ENCODE measurements around the gene UTP15.

- TF ChIP-seq CTCF (conservative IDR thresholded peaks at IDR 0.05; ENCODE audit: low read length) (no peak), EZH2phosphoT487 (IDR thresholded peaks at IDR 0.05; ENCODE audit: borderline replicate concordance) (no peak)
These were observed 61.3 kb downstream of the UTP15 start for GRCh38 chr5:73626814-73627313.

Data from Loucy (cell line).